GM19240 (cell line): ENCODE data around the gene SQSTM1.
"Not testable (repeated sequence)": the region's sequence is repeated elsewhere in the genome, so short reads cannot be mapped to it uniquely, and the experiment has no call there.

ENCODE experiments used
- DNase-seq: peaks from one replicate; pipeline ENCODE4 v3.0.0; 2011; ENCODE audit warnings: low spot score; ENCODE audit not compliant: insufficient read length

The SQSTM1 gene

GRCh38 chr5:179854356-179854755 is 33.7 kb downstream of the SQSTM1 start:
- DNase-seq = no peak

- no peak for DNase-seq
Measured at GRCh38 chr5:179858241-179858585, 37.5 kb downstream of the SQSTM1 start.

- peak; percentile 96 for DNase-seq
Measured at GRCh38 chr5:179858586-179859427, 38.1 kb downstream of the SQSTM1 start, which contains the start of gene MRNIP. Gene MRNIP, minus strand, starts transcription at chr5:179858817. Its CDS starts 21 bp downstream, at chr5:179858796.

DNA sequence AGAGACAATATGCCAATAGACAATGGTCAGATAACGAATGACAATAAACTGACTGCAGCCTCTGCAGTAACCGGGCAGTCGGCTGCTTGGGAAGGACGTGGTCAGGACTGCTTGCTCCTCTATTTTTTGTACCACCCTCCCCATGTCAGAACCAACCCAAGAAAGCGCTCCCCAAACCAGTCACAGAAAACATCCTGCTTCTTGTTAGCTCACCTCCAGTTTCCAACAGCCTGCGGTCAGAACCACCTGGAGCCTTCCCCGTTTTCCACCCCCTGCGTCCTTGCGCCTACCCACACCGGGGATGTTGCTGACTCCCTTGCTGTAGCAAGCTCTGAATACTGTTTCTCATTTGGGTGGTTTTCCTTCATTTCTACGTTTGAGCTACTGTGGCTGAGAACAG is 39.6 kb downstream of the SQSTM1 start:
- DNase-seq = no peak

DNA sequence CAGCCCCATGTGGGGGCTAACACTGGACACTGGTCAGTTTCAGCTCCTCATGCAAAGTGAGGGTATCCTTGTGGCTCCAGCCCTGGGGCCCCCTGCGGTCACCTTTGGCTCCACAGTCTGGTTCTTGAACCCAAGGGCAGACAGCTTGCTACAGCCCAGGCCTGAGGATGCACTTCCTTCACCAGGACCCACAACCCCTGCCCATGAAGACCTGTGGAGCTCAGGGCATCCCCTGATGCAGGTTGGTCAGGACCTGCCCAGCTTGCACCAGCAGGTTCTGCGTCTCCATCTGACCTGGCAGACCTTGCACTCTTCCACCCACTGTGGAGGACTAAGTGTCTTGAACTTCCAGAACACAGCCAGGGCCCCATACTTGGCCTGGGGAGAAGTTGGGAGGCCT is 41.6 kb downstream of the SQSTM1 start:
- no peak for DNase-seq

DNA sequence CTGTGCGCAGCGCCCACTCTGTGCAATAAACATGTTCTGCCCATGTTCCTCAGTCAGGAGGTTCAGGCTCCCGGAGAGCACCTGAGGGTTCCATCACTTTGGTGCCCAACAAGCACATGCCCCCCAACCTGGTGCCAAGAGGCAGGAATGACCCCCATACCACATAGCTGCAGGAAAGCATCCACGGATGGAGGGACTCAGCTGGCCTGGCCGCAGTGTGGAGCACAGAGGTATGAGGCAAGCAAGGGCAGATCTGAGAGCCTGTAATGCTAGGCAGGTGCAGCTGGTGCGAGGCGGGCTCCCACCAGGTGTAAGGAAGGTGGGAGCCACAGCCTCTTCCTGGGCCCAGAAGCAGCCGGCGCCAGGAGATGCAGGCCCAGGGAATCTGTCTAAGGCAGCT is 42.2 kb downstream of the SQSTM1 start:
- no peak for DNase-seq

DNA sequence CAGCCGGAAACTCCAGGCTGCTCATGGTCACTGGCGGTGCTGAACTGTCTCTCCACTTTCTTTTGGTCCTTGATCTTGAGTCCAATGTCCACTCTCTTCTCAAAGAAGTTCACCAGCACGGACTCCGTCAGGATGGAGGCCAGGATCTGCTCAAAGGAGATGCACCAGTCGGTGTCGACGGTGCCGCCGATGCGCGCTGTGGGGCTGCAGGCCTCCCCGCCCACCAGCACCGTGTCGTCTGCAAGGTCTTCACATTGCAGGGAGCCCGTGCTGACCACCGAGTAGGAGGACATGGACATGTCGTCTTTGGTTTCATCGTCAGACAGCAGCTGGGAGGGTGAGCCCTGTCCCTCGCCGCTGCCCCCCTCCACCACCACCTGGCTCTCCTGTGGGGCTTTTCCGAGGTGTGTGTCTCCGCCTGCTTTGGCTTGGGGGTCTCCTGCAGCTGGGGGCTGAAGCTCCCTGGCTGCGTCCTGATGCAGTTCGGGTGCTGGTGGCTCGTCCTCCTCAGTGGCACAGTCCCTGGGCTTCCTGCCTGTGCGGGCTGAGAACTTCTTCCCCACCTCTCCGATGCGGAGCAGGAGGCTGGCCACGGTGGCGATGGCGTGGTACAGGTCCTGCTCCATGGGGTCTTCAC is 42.9 kb downstream of the SQSTM1 start:
- no peak for DNase-seq

- DNase-seq = no peak
Measured at GRCh38 chr5:179864686-179865085, 44.0 kb downstream of the SQSTM1 start.

GRCh38 chr5:179865491-179866240 is 45.0 kb downstream of the SQSTM1 start:
- DNase-seq = no peak

DNA sequence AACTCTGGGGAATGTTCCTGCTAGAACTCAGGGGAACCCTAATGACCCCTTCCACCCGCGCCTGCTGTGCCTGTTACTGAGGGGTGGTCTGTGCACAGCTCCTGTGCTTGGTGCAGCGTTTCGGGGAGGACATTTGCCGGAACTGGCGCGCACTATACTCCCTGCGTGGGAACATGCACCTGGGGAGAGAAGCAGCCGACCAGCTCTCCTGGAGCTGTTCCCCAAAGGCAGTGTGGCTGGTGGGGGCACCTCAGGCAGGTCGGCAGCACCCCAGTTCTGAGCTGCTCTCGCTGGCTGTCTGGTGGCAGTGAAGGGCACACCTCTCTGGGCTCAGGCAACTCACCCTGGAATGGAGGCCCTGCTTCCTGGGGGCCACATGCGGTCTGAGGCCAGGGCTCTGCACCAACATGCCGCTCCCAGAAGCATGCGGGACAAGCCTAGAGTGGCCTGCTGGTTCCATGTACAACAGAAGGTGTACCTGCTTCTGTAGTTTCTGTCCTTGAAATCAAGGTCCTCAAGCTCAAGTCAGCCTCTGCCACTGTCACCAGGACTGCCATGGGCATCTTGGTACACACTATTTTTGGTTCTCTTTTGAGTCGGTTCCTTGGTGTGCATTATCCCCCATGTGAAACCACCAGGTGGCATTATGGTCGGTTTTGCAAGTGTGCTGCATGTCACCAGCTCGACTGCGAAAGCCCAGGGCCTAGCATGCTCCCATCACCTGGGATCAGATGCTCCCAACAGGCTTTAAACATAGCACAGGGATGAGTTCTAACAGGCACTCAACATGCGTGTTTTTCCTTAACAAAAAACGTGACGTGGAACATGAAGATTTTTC is 45.8 kb downstream of the SQSTM1 start:
- no peak for DNase-seq

GRCh38 chr5:179867079-179867465 is 46.4 kb downstream of the SQSTM1 start:
- no peak for DNase-seq

DNA sequence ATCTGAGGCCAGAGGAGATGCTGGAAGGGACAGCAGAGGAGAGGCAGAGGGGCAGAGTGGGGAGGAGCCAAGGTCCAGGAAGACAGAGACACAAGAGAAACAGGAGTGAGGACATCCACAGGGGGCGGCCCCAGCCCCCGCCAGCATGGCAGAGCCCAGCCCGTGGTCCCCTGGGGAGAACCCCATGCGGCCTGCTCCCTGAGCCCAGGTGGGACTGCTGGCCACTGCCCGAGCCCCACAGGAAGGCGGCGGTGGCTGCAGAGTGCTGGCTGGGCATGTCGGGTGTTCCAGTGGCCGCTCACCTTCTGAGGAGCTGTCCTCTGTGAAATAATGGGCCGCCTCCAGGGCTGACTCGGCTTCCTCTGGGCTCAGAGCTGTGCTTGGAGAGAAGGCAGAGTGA is 46.8 kb downstream of the SQSTM1 start:
- no peak for DNase-seq

DNA sequence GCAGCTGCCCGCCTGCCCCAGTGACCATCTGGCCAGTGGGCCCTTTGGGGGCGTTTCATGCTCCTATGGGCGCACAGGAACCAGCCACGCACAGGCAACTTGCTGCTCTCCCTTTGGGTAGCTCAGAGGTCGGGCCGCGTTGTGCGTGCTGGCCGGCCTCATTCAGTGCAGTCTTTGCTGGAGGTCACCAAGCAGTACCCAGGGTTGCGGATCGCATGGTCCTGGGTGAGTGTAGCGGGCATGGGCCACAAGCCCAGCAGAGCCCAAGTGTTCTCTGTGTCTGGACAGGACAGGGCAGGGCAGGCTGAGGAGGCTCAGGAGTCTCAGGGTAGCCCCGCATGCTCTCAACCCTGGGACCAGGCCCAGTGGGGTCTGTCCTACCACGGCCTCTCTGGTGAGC is 47.8 kb downstream of the SQSTM1 start:
- DNase-seq = no peak

DNA sequence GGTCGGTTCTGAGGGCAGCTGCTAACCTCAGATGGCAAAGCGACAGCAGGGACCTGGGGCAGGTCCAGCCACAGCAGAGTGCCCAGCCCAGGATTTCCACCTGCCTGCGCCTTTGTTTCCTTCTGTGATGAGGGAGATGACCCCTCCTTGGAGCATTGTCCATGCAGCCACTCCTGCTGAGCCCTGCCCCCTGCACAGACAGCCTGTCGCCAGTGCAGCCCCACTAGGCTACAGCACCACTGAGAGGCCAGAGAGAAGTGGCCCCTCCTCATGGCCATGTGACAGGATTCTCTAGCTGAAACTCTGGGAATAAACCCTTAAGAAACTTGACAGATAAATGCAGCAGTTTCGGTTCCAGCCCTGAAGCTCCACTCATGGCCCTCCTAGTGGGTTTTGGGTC is 48.4 kb downstream of the SQSTM1 start:
- no peak for DNase-seq

DNA sequence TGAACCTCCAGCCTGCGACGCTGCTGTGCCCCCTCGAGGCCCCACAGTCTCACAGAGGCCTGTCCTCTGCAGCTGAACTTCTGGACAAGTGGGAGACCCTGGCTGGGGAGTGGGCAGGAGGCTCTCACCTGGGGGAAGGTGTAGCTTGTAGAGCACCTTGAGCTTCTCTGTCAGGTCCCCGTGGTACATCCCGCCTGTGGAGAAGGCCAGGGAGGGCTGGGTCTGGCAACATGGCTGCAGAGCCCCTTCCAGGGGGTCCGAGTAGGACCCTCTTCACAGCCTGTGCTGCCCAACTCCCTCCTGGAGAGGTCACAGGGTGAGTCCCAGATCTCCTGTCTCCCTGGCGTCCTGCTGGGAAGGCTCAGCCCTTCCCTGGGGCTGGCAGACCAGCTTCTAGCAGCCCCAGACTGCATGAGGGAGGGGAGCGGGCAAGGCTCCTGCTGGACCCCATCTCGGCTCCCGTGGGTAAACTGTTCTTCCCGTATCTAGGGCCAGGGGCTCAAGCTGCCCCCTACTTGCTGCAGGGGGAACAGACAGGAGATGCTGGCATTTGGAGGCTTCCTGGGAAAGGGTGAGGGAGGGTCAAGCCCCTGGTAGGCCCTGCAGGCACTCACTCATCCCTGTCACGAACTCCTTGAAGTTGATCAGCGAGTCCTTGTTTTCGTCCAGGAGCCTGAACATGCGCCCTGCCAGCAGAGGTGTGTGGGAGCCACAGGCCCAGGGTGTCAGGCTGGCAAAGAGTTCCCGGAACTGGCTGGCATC is 49.1 kb downstream of the SQSTM1 start:
- no peak for DNase-seq

- DNase-seq = no peak
Measured at GRCh38 chr5:179870403-179870903, 49.7 kb downstream of the SQSTM1 start.

- no peak for DNase-seq
Measured at GRCh38 chr5:179870952-179871351, 50.2 kb downstream of the SQSTM1 start.

GRCh38 chr5:179871533-179871932 is 50.8 kb downstream of the SQSTM1 start:
- not testable (repeated sequence) for DNase-seq

DNA sequence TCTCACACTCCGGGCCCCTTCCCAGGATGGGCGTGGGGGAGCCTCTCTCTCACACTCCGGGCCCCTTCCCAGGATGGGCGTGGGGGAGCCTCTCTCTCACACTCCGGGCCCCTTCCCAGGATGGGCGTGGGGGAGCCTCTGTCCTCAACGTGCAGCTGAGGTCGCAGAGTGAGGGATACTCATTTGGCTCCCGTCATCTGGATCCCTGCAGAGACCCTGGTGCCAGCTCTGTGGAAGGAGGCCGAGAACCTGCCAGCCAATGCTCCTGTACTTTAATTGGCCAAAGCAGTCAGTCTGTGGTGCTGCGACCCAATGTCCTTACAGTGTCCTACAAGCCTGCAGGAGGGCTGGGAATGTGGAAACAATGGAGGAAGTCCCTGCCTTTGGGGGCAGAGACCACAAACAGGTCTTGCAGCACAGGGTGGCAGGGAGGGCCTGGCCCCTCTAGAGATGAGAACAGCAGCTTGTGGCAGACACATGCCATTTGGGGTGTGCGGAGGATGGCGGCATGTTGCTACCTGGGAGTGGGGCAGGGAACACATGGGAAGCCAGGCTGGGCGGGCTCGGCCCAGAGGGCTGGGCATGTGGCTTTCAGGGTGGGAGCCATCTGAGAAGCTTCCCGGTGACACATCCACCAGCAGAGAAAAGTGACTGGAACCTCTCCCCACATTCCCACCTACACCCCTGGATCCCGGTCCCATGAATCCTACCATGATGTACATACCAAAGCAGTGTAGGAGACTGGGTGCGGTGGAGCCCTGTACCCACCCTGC is 51.5 kb downstream of the SQSTM1 start:
- DNase-seq = no peak
